Fibroblast of the aortic adventitia (primary cell): ENCODE data around the gene HOXD13. TPM values are rescaled to one million over a fixed set of nuclear protein-coding genes. Genes with fewer than 3 reads are reported as not detected.

Source experiments
- DNase-seq: peaks from one replicate; pipeline ENCODE4 v3.0.0-alpha.2; 2010; ENCODE audit warnings: low read depth
- H3K4me3 ChIP-seq: 2 replicates; pipeline ENCODE4 v1.5.1; 2011; ENCODE audit warnings: low read depth, mild to moderate bottlenecking, control low read depth, low read length, moderate library complexity
- total RNA-seq: library from RNA; depleted of rRNA; stranded (reverse); fragments of >200 nt; gene quantifications from 2 replicates; pipeline ENCODE4 v1.2.3, GENCODE V29; 2012; ENCODE audit warnings: low replicate concordance
- TF ChIP-seq, protein P1 (sequence below): IDR thresholded peaks from 2 replicates; pipeline ENCODE4 v1.5.1; 2011; ENCODE audit warnings: mild to moderate bottlenecking, low read length, control low read depth, inconsistent platforms; ENCODE audit not compliant: insufficient read depth

HOXD13 gene
- total RNA-seq, 1 donor = not detected

DNA sequence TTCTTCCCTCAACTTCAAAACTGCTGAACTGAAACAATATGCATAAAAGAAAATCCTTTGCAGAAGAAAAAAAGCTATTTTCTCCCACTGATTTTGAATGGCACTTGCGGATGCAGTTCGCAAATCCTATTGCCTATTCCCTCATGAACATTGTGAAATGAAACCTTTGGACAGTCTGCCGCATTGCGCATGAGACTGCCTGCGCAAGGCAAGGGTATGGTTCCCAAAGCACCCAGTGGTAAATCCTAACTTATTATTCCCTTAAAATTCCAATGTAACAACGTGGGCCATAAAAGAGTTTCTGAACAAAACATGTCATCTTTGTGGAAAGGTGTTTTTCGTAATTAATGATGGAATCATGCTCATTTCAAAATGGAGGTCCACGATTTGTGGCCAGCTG lies 45.4 kb downstream of the HOXD13 start:
- no peak for DNase-seq
- TF ChIP-seq, protein P1, sequence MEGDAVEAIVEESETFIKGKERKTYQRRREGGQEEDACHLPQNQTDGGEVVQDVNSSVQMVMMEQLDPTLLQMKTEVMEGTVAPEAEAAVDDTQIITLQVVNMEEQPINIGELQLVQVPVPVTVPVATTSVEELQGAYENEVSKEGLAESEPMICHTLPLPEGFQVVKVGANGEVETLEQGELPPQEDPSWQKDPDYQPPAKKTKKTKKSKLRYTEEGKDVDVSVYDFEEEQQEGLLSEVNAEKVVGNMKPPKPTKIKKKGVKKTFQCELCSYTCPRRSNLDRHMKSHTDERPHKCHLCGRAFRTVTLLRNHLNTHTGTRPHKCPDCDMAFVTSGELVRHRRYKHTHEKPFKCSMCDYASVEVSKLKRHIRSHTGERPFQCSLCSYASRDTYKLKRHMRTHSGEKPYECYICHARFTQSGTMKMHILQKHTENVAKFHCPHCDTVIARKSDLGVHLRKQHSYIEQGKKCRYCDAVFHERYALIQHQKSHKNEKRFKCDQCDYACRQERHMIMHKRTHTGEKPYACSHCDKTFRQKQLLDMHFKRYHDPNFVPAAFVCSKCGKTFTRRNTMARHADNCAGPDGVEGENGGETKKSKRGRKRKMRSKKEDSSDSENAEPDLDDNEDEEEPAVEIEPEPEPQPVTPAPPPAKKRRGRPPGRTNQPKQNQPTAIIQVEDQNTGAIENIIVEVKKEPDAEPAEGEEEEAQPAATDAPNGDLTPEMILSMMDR = no peak
- no peak overlapping the region for H3K4me3 ChIP-seq

DNA sequence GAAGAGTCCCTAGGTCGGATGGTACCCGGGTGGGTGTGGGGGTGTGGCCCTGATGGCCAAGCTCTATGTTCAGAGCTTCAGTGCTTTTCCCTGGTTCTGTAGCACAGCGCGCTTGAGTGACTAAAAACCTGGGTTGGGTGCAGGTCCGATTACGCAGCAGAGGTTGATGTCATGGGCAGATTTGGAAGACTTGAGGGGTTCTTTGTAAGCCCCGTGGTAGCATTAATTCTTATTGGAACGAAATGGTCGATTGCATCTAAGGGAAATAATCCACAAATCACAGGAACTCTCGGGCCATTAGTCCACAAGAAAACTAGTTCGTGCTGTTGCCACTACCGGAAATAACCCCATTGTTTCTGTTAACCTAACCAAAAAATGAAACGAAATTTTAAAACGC lies 46.0 kb downstream of the HOXD13 start:
- DNase-seq = no peak
- TF ChIP-seq, protein P1 = no peak
- no peak overlapping the region for H3K4me3 ChIP-seq

DNA sequence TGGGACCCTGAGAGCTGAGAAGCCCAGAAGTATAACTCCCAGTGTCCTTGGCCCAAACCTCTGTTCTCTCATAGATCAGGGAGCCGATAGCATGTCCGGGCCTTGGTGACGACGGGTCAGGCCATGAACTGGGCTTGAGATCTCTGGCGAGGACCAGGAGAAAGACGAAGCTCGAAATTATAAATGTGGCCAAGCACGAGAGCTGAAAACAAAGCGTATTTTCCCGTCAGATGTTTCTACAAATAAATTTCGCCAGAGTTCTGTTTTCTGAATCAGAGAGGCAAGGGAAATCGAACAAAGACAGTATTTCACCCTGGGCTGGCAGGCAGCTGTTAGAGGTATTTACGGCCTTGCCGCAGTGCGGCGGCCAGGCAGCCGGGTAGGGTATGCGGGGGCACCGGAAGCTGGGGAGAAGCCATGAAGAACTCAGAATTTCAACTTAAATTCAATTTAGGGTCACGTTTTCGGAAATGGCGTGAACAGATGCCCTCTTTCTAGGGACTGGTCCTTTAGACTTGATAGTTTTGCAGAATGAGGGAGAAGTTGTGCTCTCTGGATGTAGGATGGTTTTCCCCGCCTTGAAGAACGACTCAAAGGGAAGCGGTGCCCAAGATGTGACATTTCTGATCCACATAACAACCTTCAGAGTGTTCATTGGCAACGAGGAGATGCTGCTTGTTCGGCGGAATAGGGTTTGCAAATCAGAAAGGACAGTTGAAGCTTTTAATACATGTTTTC lies 46.6 kb downstream of the HOXD13 start:
- TF ChIP-seq, protein P1 = no peak
- DNase-seq = no peak
- H3K4me3 ChIP-seq = no peak overlapping the region

DNA sequence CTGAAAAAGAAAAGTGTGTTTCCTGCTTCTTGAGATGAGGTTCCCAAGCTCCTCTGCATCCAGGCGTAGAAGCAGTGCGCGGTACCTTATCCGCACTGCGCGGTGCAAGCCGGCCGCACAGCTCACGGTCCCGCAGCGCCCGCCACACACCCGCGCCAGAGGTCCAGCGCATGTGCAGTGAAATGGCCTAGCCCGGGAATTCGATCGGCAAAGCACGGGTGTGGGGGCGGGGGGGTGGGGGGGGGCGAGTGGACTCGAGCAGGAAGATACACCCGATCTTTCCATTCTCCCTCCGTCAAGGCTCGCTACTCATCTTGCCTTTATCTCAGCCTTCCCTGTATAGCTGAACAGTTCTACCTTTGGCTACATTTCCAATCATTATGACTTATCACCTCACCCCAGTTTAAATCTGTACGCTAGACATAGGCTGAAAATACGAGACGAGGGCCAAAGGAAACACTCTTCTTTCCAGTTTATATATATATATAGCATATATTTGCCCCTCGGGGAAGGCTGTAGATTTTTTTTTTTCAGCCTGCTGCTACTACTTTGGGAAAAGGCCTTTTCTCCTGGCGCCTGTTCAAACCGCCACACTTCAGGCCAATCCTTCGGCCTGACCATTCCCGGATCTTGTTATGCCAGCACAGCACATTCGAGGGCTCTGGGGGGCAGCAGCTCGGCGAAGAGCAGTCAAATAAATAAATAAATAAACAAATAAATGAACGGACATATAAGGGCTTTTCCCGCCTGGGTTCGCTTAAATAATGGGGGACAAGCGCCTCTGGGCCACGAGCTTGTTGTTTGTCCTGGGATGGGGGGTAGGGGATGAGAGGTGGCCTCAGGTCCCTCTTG lies 47.4 kb downstream of the HOXD13 start:
- no peak for DNase-seq
- TF ChIP-seq, protein P1 = no peak
- H3K4me3 ChIP-seq = peak overlapping the region; percentile 33

DNA sequence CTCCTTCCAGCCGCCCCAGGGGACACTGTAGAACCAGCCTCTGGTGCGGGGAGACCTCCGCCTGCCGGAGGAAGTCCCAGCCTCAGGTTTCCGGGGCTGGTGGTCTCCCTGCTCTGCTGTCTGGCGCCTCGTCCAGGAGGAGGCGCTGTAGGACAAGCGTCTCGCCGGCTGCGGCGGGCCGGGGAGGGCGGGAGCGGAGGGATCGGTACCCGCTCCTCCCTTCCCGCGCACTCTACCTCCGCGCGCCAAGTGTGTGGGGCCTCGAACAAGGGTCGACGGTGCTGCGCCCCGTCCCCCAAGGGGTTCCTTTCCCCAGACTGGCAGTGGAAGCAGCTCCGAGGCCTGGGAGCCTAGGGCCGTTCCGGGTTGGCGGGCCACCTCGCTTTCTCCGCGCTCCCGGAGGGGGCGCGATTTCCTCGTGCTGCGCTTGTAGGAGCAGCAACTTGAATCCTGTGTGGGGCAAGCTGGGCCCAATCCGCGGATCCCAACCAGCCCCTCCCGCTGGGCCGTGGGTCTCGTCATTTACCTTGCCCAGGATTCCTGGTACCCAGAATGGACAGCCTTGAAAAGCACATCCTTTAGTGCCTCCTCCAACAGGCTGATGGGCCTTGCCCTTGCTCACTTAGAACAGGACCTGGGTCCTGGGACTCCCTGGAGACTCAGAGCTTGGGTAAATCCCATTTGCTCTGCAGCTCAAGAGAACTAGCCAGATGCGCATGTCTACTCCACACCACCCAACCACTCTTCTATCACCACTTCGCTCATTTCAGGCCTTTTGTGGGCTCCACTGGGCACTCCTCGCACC lies 48.2 kb downstream of the HOXD13 start:
- DNase-seq = peak; percentile 47
- TF ChIP-seq, protein P1 = peak; percentile 81

DNA sequence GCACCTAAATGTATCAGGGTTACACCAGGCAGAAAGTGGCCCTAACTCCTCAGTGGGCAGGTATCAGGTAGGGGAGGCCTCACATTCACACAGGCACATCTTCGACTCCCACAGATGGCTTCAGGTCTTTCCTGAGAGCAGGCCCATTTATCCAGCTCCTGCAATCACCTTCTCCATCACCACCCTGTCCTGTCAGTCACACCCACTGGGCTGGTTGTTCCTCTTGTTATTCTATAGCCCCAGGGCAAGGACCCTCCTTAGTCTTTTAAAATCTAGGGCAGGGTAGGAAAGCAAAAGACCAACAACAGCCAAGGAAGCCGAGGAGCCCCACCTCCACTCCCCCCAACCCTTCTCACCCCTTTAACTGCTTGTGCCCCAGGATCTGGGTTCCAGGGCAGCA lies 49.8 kb downstream of the HOXD13 start:
- DNase-seq = no peak
- no peak overlapping the region for H3K4me3 ChIP-seq
- TF ChIP-seq, protein P1 = no peak

More for the DNA sequence above, 48.2 kb downstream of the HOXD13 start:
- H3K4me3 ChIP-seq = peak overlapping the region; percentile 67
